ENCODE results near the gene PSENEN.
"Not testable (repeated sequence)": the region's sequence is repeated elsewhere in the genome, so short reads cannot be mapped to it uniquely, and the experiment has no call there.

The PSENEN gene

GRCh38 chr19:35718345-35719041 is 27.0 kb upstream of the PSENEN start:
- DNase-seq (ENCODE audit: low spot score) = peak; percentile 29

GRCh38 chr19:35719402-35720162 is 25.9 kb upstream of the PSENEN start:
- no peak for DNase-seq (ENCODE audit: low spot score)

GRCh38 chr19:35720163-35720524 is 25.3 kb upstream of the PSENEN start:
- DNase-seq (ENCODE audit: low spot score) = no peak

- no peak for DNase-seq (ENCODE audit: low spot score)
Measured at GRCh38 chr19:35720648-35721047, 24.8 kb upstream of the PSENEN start.

GRCh38 chr19:35721374-35721773 is 24.1 kb upstream of the PSENEN start:
- DNase-seq (ENCODE audit: low spot score) = no peak

GRCh38 chr19:35722461-35722860 is 23.0 kb upstream of the PSENEN start:
- DNase-seq (ENCODE audit: low spot score) = no peak

- DNase-seq (ENCODE audit: low spot score) = no peak
Measured at GRCh38 chr19:35722897-35723296, 22.6 kb upstream of the PSENEN start.

- DNase-seq (ENCODE audit: low spot score) = no peak
Measured at GRCh38 chr19:35723671-35724070, 21.8 kb upstream of the PSENEN start.

- DNase-seq (ENCODE audit: low spot score) = not testable (repeated sequence)
Measured at GRCh38 chr19:35724132-35724531, 21.3 kb upstream of the PSENEN start.

GRCh38 chr19:35724560-35724959 is 20.9 kb upstream of the PSENEN start:
- DNase-seq (ENCODE audit: low spot score) = no peak

- DNase-seq (ENCODE audit: low spot score) = no peak
Measured at GRCh38 chr19:35725216-35725861, 20.1 kb upstream of the PSENEN start.

GRCh38 chr19:35727053-35727955 is 18.1 kb upstream of the PSENEN start:
- DNase-seq (ENCODE audit: low spot score) = no peak

- DNase-seq (ENCODE audit: low spot score) = no peak
Measured at GRCh38 chr19:35727956-35728706, 17.3 kb upstream of the PSENEN start.

- no peak for DNase-seq (ENCODE audit: low spot score)
Measured at GRCh38 chr19:35729021-35729420, 16.4 kb upstream of the PSENEN start.

GRCh38 chr19:35729763-35730162 is 15.7 kb upstream of the PSENEN start:
- no peak for DNase-seq (ENCODE audit: low spot score)

- DNase-seq (ENCODE audit: low spot score) = no peak
Measured at GRCh38 chr19:35730326-35730725, 15.1 kb upstream of the PSENEN start.

GRCh38 chr19:35731353-35731752 is 14.1 kb upstream of the PSENEN start:
- peak; percentile 67 for DNase-seq (ENCODE audit: low spot score)

GRCh38 chr19:35731779-35732405 is 13.6 kb upstream of the PSENEN start:
- no peak for DNase-seq (ENCODE audit: low spot score)

GRCh38 chr19:35732540-35733179 is 12.8 kb upstream of the PSENEN start:
- DNase-seq (ENCODE audit: low spot score) = no peak

Measured in SW480 (cell line).